NAMALWA (cell line): ENCODE data around the gene MYO5B.

ENCODE experiments used
- DNase-seq: peaks from one replicate; pipeline ENCODE4 v3.0.0-alpha.2; 2015; ENCODE audit warnings: low spot score

The MYO5B gene

GRCh38 chr18:50188652-50189051, 6.3 kb downstream of the MYO5B start:
- DNase-seq = no peak

- peak; percentile 26 for DNase-seq
Measured at GRCh38 chr18:50187659-50188058, 7.3 kb downstream of the MYO5B start.

GRCh38 chr18:50186385-50186784, 8.6 kb downstream of the MYO5B start:
- no peak for DNase-seq

GRCh38 chr18:50183556-50183955, 11.4 kb downstream of the MYO5B start:
- DNase-seq = no peak

GRCh38 chr18:50182511-50182910, 12.4 kb downstream of the MYO5B start:
- DNase-seq = no peak

GRCh38 chr18:50181590-50181989, 13.4 kb downstream of the MYO5B start:
- DNase-seq = no peak

- no peak for DNase-seq
Measured at GRCh38 chr18:50179465-50179864, 15.5 kb downstream of the MYO5B start.

GRCh38 chr18:50177294-50177992, 17.5 kb downstream of the MYO5B start:
- DNase-seq = no peak

GRCh38 chr18:50172367-50172766, 22.6 kb downstream of the MYO5B start:
- no peak for DNase-seq

GRCh38 chr18:50171406-50171805, 23.5 kb downstream of the MYO5B start:
- DNase-seq = no peak

- DNase-seq = no peak
Measured at GRCh38 chr18:50170004-50170403, 24.9 kb downstream of the MYO5B start.

- no peak for DNase-seq
Measured at GRCh38 chr18:50169149-50169548, 25.8 kb downstream of the MYO5B start.

- DNase-seq = no peak
Measured at GRCh38 chr18:50167966-50168365, 27.0 kb downstream of the MYO5B start.

GRCh38 chr18:50166901-50167300, 28.0 kb downstream of the MYO5B start:
- no peak for DNase-seq

GRCh38 chr18:50163505-50163904, 31.4 kb downstream of the MYO5B start:
- no peak for DNase-seq

- no peak for DNase-seq
Measured at GRCh38 chr18:50162486-50163304, 32.3 kb downstream of the MYO5B start.

GRCh38 chr18:50161597-50162205, 33.2 kb downstream of the MYO5B start:
- DNase-seq = no peak

- DNase-seq = no peak
Measured at GRCh38 chr18:50159654-50160046, 35.3 kb downstream of the MYO5B start.

- DNase-seq = no peak
Measured at GRCh38 chr18:50158866-50159653, 35.9 kb downstream of the MYO5B start.

GRCh38 chr18:50155406-50155805, 39.5 kb downstream of the MYO5B start:
- no peak for DNase-seq

- no peak for DNase-seq
Measured at GRCh38 chr18:50154420-50154819, 40.5 kb downstream of the MYO5B start.

- no peak for DNase-seq
Measured at GRCh38 chr18:50152900-50153299, 42.0 kb downstream of the MYO5B start.
